Panc1 (cell line): Measurements from ENCODE around the gene CUL5. TPM values are rescaled to one million over a fixed set of nuclear protein-coding genes. Genes with fewer than 3 reads are reported as not detected.

Experiments used
- ATAC-seq: fragments of 200-7000 bp; cut with Tn5 transposase; 2 replicates; pipeline ENCODE4 v1.9.1; 2020; ENCODE audit warnings: mild to moderate bottlenecking, moderate library complexity
- Bru-seq: library from RNA; stranded (reverse); fragments of 400-500 nt; gene quantifications from one replicate; lab custom pipeline; 2021; lab: Mats Ljungman, UMichigan
- BruChase-seq, 2 experiments: library from RNA; stranded (reverse); fragments of 400-500 nt; gene quantifications; one replicate each; lab custom pipeline; 2021; lab: Mats Ljungman, UMichigan
- BruUV-seq: library from RNA; stranded (reverse); fragments of 400-500 nt; replicated peaks from 2 replicates; lab custom pipeline; 2021; lab: Mats Ljungman, UMichigan
- CTCF ChIA-PET: fragments of 300-600 bp; sonication (Branson Sonifier 250); formaldehyde crosslinking; loops from one replicate; lab custom pipeline; 2022; ENCODE audit warnings: antibody characterized with exemption; lab: Charles Lee
- POLR2A ChIA-PET: fragments of 300-600 bp; sonication (Branson Sonifier 250); formaldehyde crosslinking; loops from one replicate; lab custom pipeline; 2022; ENCODE audit warnings: antibody characterized with exemption; lab: Charles Lee
- DNase-seq: peaks from one replicate; pipeline ENCODE4 v3.0.0-alpha.2; 2010; ENCODE audit warnings: low read depth, low spot score
- H3K27ac ChIP-seq: 2 replicates; pipeline ENCODE4 v1.5.1; 2011; ENCODE audit warnings: mild to moderate bottlenecking, low read length, inconsistent platforms
- H3K27me3 ChIP-seq: fragments of 200-500 bp; sonication (Bioruptor generic); 2 replicates; pipeline ENCODE4 v1.6.0; 2014; ENCODE audit warnings: low read length, inconsistent platforms; ENCODE audit not compliant: control insufficient read depth, insufficient read depth
- H3K36me3 ChIP-seq: fragments of 200-500 bp; sonication (Bioruptor generic); 2 replicates; pipeline ENCODE4 v1.5.1; 2014; ENCODE audit warnings: inconsistent platforms, mild to moderate bottlenecking, low read length, moderate library complexity; ENCODE audit not compliant: control insufficient read depth, insufficient read depth
- H3K4me1 ChIP-seq: 2 replicates; pipeline ENCODE4 v1.5.1; 2011; ENCODE audit warnings: inconsistent platforms, mild to moderate bottlenecking, low read length, moderate library complexity; ENCODE audit not compliant: control insufficient read depth, insufficient read depth
- H3K4me3 ChIP-seq, 2 experiments: 2 replicates each; pipeline ENCODE4 v1.5.1; 2011 to 2012; ENCODE audit warnings: low read depth in 2 of 2, low read length in 2 of 2, mild to moderate bottlenecking in 2 of 2, inconsistent platforms in 1 of 2, moderate library complexity in 1 of 2
- H3K9me3 ChIP-seq: fragments of 200-500 bp; sonication (Bioruptor generic); 2 replicates; pipeline ENCODE4 v1.5.1; 2014; ENCODE audit warnings: low read depth, mild to moderate bottlenecking, inconsistent platforms, low read length, moderate library complexity; ENCODE audit not compliant: control insufficient read depth, insufficient read depth
- POLR2AphosphoS5 ChIP-seq: IDR thresholded peaks from 2 replicates; pipeline ENCODE4 v1.6.1; 2012; ENCODE audit warnings: mild to moderate bottlenecking, low read depth, low read length, moderate library complexity
- SIN3A ChIP-seq: IDR thresholded peaks from 2 replicates; pipeline ENCODE4 v1.6.1; 2012; ENCODE audit warnings: low read depth, mild to moderate bottlenecking, low read length, moderate library complexity, borderline replicate concordance; ENCODE audit not compliant: insufficient read depth
- TCF7L2 ChIP-seq: IDR thresholded peaks from 2 replicates; pipeline ENCODE4 v1.6.1; 2011; ENCODE audit warnings: mild to moderate bottlenecking, low read depth, low read length, inconsistent platforms
- in situ Hi-C: cut with HindIII; loops from 2 replicates; pipeline ENCODE4 v1.10.0; 2016; ENCODE audit warnings: low sequenced_read_pairs, low pct_unique_long_range_greater_than_20kb
- intact Hi-C: fragments of 100-400 bp; cut with micrococcal nuclease; formaldehyde crosslinking; loops from one replicate; pipeline ENCODE4 v1.10.0; 2022; ENCODE audit not compliant: unreplicated experiment
- long read RNA-seq: library from polyadenylated mRNA; unstranded; transcript quantifications from one replicate; pipeline ENCODE4 v2.0.0, GENCODE V29; 2021; ENCODE audit not compliant: unreplicated experiment
- polyA plus RNA-seq: library from polyadenylated mRNA; unstranded; fragments of >200 nt; gene quantifications from one replicate; pipeline ENCODE4 v1.2.1, GENCODE V29; 2012; ENCODE audit warnings: missing spikeins; ENCODE audit not compliant: insufficient read length
- total RNA-seq: library from RNA; stranded (reverse); gene quantifications from one replicate; pipeline ENCODE4 v1.2.1, GENCODE V29; 2021; ENCODE audit not compliant: unreplicated experiment
- TF ChIP-seq, protein P1 (sequence below), 2 experiments: IDR thresholded peaks; 2 replicates each; pipeline ENCODE4 v1.6.1; 2011 to 2012; ENCODE audit warnings: low read depth in 2 of 2, control low read depth in 1 of 2, low read length in 1 of 2, mild to moderate bottlenecking in 1 of 2, moderate library complexity in 1 of 2; ENCODE audit not compliant: insufficient read depth in 1 of 2
- TF ChIP-seq, protein P2 (sequence below): fragments of 450-650 bp; IDR thresholded peaks from 2 replicates; pipeline ENCODE4 v1.5.1; 2017; ENCODE audit warnings: mild to moderate bottlenecking

Gene CUL5
- total RNA-seq (56.5 TPM), Bru-seq, nascent RNA (percentile 92 among the genes with signal in this experiment), BruChase-seq, experiment 1, labeled RNA remaining after a 2-hour chase (percentile 86 among the genes with signal in this experiment), BruChase-seq, experiment 2, labeled RNA remaining after a 6-hour chase (percentile 91 among the genes with signal in this experiment)
- 29.7 TPM for polyA plus RNA-seq
- long read RNA-seq, full-length matches to known transcripts: 17 of 85 reads
- long read RNA-seq, partial matches to known transcripts: 52 of 85 reads
- long read RNA-seq, other reads (novel, unspliced or antisense): 16 of 85 reads

DNA sequence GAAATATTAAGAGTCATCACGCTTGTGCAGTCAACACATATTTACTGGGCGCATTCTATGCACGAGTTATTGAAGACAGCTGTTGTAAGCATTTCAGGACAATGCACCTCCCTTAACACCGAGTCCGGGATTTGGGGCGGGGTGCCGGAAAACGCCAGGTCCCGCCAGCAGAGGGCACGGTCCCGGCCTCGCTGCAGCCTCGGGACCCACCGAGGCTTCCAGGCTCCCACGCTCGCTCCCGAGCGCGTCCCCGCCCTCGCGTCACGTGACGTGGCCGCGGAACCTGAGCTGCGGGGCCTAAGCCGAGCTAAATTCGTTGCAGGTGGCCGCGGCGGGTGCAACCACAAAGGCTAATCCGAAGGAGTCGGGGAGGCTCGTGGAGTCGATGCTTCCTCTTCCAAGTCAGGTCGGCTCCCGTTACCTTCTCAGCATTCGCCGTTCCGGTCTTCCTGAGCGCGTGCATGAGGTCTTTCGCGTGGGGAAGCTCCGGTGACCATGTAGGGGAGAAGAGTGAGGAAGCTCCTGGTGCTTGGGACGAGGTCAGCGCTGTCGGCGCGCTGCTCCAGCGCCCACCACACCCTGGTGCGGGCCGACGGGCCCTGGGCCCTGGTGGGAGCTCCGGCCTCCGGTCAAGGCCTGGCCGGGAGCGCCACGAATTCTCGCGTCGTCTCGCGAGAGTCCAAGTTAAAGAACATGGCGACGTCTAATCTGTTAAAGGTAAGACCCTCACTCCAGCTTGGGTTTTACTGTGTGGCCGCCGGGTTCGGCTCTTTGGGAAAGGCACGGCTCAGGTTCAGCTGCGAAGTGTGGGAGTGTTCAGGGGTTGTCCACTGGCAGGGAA, at the start of gene CUL5:
TSS of gene CUL5 (plus strand) at position 243 of the 841 bp plus-strand sequence. CDS start at position 694, 451 bp downstream.
- H3K27me3 ChIP-seq: no peaks in the 10 kb centered on the region
- ATAC-seq (peak; percentile 95), DNase-seq (peak; percentile 76)
- peaks cover 14% of the 10 kb centered on the region for H3K4me1 ChIP-seq
- TF ChIP-seq SIN3A: no peak
- TF ChIP-seq, protein P1, sequence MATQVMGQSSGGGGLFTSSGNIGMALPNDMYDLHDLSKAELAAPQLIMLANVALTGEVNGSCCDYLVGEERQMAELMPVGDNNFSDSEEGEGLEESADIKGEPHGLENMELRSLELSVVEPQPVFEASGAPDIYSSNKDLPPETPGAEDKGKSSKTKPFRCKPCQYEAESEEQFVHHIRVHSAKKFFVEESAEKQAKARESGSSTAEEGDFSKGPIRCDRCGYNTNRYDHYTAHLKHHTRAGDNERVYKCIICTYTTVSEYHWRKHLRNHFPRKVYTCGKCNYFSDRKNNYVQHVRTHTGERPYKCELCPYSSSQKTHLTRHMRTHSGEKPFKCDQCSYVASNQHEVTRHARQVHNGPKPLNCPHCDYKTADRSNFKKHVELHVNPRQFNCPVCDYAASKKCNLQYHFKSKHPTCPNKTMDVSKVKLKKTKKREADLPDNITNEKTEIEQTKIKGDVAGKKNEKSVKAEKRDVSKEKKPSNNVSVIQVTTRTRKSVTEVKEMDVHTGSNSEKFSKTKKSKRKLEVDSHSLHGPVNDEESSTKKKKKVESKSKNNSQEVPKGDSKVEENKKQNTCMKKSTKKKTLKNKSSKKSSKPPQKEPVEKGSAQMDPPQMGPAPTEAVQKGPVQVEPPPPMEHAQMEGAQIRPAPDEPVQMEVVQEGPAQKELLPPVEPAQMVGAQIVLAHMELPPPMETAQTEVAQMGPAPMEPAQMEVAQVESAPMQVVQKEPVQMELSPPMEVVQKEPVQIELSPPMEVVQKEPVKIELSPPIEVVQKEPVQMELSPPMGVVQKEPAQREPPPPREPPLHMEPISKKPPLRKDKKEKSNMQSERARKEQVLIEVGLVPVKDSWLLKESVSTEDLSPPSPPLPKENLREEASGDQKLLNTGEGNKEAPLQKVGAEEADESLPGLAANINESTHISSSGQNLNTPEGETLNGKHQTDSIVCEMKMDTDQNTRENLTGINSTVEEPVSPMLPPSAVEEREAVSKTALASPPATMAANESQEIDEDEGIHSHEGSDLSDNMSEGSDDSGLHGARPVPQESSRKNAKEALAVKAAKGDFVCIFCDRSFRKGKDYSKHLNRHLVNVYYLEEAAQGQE (IDR thresholded peaks at IDR 0.05; ENCODE audit: insufficient read depth in 1 of 2, low read depth in 2 of 2, low read length in 1 of 2): peak in 1 of 2 experiments; percentile 70; a peak in 2 of 4 replicates
- TF ChIP-seq, protein P2, sequence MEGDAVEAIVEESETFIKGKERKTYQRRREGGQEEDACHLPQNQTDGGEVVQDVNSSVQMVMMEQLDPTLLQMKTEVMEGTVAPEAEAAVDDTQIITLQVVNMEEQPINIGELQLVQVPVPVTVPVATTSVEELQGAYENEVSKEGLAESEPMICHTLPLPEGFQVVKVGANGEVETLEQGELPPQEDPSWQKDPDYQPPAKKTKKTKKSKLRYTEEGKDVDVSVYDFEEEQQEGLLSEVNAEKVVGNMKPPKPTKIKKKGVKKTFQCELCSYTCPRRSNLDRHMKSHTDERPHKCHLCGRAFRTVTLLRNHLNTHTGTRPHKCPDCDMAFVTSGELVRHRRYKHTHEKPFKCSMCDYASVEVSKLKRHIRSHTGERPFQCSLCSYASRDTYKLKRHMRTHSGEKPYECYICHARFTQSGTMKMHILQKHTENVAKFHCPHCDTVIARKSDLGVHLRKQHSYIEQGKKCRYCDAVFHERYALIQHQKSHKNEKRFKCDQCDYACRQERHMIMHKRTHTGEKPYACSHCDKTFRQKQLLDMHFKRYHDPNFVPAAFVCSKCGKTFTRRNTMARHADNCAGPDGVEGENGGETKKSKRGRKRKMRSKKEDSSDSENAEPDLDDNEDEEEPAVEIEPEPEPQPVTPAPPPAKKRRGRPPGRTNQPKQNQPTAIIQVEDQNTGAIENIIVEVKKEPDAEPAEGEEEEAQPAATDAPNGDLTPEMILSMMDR: peak; percentile 99
- TF ChIP-seq POLR2AphosphoS5: peak; percentile 93
- peak; percentile 65 for TF ChIP-seq TCF7L2
- H3K27ac ChIP-seq: peak within 1 kb of the TSS; percentile 97
- peak within 1 kb of the TSS; percentile 86 for H3K4me3 ChIP-seq
- TSS peak; percentile 92 for BruUV-seq
- in situ Hi-C loops: no loop called here
- ChIA-PET CTCF (interaction anchor here (0.6 to 1.9 kb wide), 11 partner anchors 9 to 265 kb away, joined by 3 to 8 read pairs (median 4); no protein-coding TSS in a partner anchor), POLR2A (interaction anchor here (0.6 to 0.9 kb wide), 2 partner anchors 10 to 67 kb away, joined by 3 to 5 read pairs; no protein-coding TSS in a partner anchor)
- H3K36me3 ChIP-seq: no peaks in the 10 kb centered on the region; the same call in 1 of the 2 replicates
- H3K9me3 ChIP-seq: no peaks in the 10 kb centered on the region
- intact Hi-C loops: no loop called here

DNA sequence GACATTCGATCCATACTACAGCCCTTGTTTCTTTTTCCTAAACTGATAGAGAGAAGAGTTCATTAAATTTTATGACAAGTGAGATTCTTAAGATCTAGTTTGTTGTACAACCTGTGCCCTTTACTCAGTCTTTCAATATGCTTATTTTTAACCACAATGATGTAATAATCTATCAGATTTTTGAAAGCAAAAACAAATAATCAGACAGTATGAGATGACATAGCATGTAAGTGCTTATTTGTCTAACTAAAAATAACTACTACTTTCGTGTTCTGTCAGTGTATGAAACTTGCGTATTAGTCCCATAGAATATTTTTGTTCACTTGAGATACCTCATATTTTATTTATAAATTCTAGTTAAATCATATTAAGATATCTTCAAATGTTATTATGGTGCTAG, 47.2 kb upstream of the CUL5 start:
- TF ChIP-seq, protein P1 (IDR thresholded peaks at IDR 0.05; ENCODE audit: insufficient read depth in 1 of 2, low read depth in 2 of 2, low read length in 1 of 2): no peak
- no peak for TF ChIP-seq SIN3A
- no peak for TF ChIP-seq POLR2AphosphoS5
- no peak for ATAC-seq
- H3K4me3 ChIP-seq: no peak overlapping the region
- no peaks in the 10 kb centered on the region for H3K36me3 ChIP-seq
- no peak overlapping the region for H3K27ac ChIP-seq
- H3K9me3 ChIP-seq: no peaks in the 10 kb centered on the region
- ChIA-PET POLR2A (no interaction called here), CTCF (no interaction called here)
- peaks cover 5% of the 10 kb centered on the region; the same call in 1 of the 2 replicates for H3K4me1 ChIP-seq
- no peaks in the 10 kb centered on the region for H3K27me3 ChIP-seq
- in situ Hi-C loops (no loop called here), intact Hi-C loops (no loop called here)
- no TSS peak for BruUV-seq
- no peak for DNase-seq
